Measurements from ENCODE around the gene WDR62. TPM values are rescaled to one million over a fixed set of nuclear protein-coding genes. Genes with fewer than 3 reads are reported as not detected.

Gene WDR62
- total RNA-seq, 6 donors from 2014 or later: 1.00 to 7.6 (median 2.4) TPM

DNA sequence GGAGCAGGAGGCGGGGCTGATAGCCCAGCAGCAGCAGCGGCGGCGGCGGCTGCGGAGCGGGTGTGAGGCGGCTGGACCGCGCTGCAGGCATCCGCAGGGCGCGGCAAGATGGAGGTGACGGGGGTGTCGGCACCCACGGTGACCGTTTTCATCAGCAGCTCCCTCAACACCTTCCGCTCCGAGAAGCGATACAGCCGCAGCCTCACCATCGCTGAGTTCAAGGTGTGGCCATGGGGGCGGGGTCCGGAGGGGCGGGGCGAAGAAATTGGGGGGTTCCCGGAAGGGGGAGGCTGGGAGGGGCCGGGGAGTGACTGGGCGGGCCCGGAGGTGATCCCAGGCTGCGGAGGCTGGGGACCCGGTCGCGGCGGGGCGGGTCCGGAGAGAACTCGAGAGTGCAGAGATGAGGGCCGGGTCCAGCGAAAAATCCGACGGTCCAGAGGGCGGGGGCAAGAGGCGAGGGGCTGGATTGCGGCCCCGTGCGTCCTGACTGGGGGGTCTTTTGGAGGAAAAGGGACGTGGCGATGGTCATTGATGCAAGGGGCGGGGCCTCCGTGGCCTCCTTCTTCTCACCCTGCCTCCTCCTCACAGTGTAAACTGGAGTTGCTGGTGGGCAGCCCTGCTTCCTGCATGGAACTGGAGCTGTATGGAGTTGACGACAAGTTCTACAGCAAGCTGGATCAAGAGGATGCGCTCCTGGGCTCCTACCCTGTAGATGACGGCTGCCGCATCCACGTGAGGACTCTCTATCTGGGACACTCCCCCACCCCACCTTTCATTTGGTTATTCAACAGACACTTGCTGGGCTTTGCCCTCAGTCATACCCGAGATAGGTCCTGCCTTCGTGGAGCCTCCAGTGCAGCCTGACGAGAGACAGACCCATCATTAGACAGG is 61.0 kb downstream of the WDR62 start, which contains the start of gene TBCB:
Gene TBCB (plus strand): TSS at position 16 of the 891 bp plus-strand sequence. CDS start 93 bp downstream, at position 109.
- 5 to 12% methylated on average over 22 to 52 of the region's 59 CpGs for WGBS, 2 donors
- H3K4me3 ChIP-seq: peak within 1 kb of the TSS; percentile 75 to 97 (median 79)
- peaks cover 3 to 73% (median 32%) of the 10 kb centered on the region in 4 donors for H3K36me3 ChIP-seq
- peaks cover 16 to 32% (median 24%) of the 10 kb centered on the region in 4 donors for H3K4me1 ChIP-seq
- peak within 1 kb of the TSS; percentile 81 to 92 (median 90) for H3K27ac ChIP-seq
- ATAC-seq (ENCODE audit: low FRiP score in 2 of 2) (peak; percentile 65 to 81), DNase-seq (peak; percentile 84 to 98)
- peak in 2 of 4 donors; percentile 36 to 58 for TF ChIP-seq POLR2A (IDR thresholded peaks at IDR 0.05)
- no peak for TF ChIP-seq EP300 (IDR thresholded peaks at IDR 0.05)
- TF ChIP-seq, protein P1, sequence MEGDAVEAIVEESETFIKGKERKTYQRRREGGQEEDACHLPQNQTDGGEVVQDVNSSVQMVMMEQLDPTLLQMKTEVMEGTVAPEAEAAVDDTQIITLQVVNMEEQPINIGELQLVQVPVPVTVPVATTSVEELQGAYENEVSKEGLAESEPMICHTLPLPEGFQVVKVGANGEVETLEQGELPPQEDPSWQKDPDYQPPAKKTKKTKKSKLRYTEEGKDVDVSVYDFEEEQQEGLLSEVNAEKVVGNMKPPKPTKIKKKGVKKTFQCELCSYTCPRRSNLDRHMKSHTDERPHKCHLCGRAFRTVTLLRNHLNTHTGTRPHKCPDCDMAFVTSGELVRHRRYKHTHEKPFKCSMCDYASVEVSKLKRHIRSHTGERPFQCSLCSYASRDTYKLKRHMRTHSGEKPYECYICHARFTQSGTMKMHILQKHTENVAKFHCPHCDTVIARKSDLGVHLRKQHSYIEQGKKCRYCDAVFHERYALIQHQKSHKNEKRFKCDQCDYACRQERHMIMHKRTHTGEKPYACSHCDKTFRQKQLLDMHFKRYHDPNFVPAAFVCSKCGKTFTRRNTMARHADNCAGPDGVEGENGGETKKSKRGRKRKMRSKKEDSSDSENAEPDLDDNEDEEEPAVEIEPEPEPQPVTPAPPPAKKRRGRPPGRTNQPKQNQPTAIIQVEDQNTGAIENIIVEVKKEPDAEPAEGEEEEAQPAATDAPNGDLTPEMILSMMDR (IDR thresholded peaks at IDR 0.05): peak in 1 of 6 experiments; percentile 3
- TF ChIP-seq POLR2AphosphoS5 (IDR thresholded peaks at IDR 0.05): peak; percentile 57 to 79
- no peaks in the 10 kb centered on the region for H3K27me3 ChIP-seq
- no peaks in the 10 kb centered on the region for H3K9me3 ChIP-seq

DNA sequence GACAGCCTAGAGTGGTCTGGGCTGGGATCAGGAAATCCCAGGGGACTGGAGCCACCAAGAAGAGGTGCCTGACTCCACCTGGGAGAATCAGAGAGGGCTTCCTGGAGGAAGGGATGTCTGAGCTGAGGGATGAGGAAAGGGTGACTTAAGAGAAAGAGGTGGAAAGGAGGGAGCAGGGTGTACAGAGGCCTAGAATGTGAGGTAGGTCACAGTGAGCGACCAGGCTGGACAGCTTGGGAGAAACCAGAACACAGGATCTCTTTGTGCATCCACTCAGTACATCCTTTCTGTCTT is 61.6 kb downstream of the WDR62 start:
- ATAC-seq (ENCODE audit: low FRiP score in 2 of 2): no peak
- no peaks in the 10 kb centered on the region for H3K27me3 ChIP-seq
- DNase-seq: no peak
- WGBS, 2 donors: 89 to 95% methylated on average over 1 of the region's 1 CpG
- peaks cover 16 to 32% (median 24%) of the 10 kb centered on the region in 4 donors for H3K4me1 ChIP-seq
- peak overlapping the region in 3 of 4 donors; percentile 75 to 80 (median 78) for H3K4me3 ChIP-seq
- TF ChIP-seq POLR2AphosphoS5 (IDR thresholded peaks at IDR 0.05): no peak
- TF ChIP-seq POLR2A (IDR thresholded peaks at IDR 0.05): no peak
- TF ChIP-seq, protein P1 (IDR thresholded peaks at IDR 0.05): no peak
- TF ChIP-seq EP300 (IDR thresholded peaks at IDR 0.05): no peak
- no peaks in the 10 kb centered on the region for H3K9me3 ChIP-seq
- H3K36me3 ChIP-seq: peaks cover 3 to 71% (median 31%) of the 10 kb centered on the region in 4 donors
- peak overlapping the region; percentile 81 to 92 (median 90) for H3K27ac ChIP-seq

DNA sequence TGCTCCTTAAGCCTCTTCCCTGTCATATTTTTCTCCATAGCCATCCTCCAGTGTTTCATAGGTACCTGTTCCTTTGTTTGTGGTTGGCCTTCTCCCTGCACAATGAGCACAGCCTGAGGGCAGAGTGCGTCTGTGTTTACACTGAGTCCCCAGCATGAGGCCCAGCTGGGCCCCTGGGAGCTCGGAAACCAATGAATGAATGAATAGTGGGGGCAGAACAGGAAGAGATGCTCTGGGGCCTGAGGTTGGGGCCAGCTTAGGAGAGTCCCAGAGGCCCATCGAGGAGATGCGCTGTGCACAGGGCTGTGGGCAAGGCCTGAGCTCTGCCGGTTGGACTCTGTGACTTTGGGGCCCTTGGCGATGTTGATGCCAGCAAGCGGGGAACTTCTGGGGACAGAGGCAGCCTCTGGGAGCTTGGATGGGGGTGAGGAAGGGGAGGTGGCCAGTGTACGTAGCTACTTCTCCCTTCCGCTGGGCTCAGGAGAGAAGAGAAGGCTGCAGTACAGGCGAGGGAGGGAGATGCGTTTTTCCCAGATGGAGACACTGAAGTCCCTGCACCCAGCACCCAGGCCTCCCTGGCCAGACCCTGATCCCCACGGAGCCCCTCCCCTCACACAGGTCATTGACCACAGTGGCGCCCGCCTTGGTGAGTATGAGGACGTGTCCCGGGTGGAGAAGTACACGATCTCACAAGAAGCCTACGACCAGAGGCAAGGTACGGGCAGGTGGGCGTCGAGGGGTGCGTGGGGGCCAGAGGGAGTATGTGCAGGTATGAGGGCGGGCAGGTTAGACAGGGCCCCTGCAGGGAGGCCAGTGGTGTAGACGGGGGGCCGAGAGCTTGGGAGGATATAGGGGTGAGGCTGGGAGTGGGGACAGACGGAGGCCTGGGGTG is 65.6 kb downstream of the WDR62 start:
- Histone ChIP-seq H3K9me3 (no peaks in the 10 kb centered on the region), H3K27me3 (no peaks in the 10 kb centered on the region), H3K27ac (no peak overlapping the region), H3K36me3 (peaks cover 4 to 88% (median 45%) of the 10 kb centered on the region in 4 donors), H3K4me3 (no peak overlapping the region), H3K4me1 (peaks cover 7 to 17% (median 14%) of the 10 kb centered on the region in 4 donors)
- ATAC-seq (ENCODE audit: low FRiP score in 2 of 2) (no peak), DNase-seq (peak in 1 of 2 donors; percentile 58)
- TF ChIP-seq POLR2A (IDR thresholded peaks at IDR 0.05): no peak
- no peak for TF ChIP-seq EP300 (IDR thresholded peaks at IDR 0.05)
- TF ChIP-seq, protein P1 (IDR thresholded peaks at IDR 0.05): no peak
- no peak for TF ChIP-seq POLR2AphosphoS5 (IDR thresholded peaks at IDR 0.05)
- 92 to 93% methylated on average over 24 to 26 of the region's 26 CpGs for WGBS, 2 donors

DNA sequence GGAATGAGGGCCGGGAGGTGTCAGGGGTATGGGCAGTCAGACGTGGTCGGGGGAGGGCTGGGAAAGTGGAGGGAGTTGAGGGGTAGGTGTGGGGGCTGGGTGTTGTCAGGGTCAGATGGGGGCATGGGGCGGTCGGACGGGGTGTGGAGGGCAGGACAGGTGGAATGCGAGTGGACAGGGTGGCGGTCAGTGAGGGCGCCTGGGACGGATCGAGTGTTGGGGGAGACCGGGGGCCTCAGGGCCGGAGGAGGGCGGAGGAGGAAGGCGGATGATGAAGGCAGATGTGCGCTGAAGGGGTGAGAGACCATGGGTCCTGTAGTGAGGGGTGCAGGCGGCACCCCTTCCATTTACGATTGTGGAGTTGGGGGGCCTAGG is 66.3 kb downstream of the WDR62 start:
- Histone ChIP-seq H3K36me3 (peaks cover 9 to 94% (median 51%) of the 10 kb centered on the region in 4 donors), H3K4me3 (no peak overlapping the region), H3K27me3 (no peaks in the 10 kb centered on the region), H3K27ac (no peak overlapping the region), H3K9me3 (no peaks in the 10 kb centered on the region), H3K4me1 (peaks cover 4 to 14% (median 11%) of the 10 kb centered on the region in 4 donors)
- TF ChIP-seq EP300 (IDR thresholded peaks at IDR 0.05): no peak
- TF ChIP-seq POLR2AphosphoS5 (IDR thresholded peaks at IDR 0.05): no peak
- TF ChIP-seq POLR2A (IDR thresholded peaks at IDR 0.05): no peak
- TF ChIP-seq, protein P1 (IDR thresholded peaks at IDR 0.05): no peak
- ATAC-seq (ENCODE audit: low FRiP score in 2 of 2): peak in 1 of 2 donors; percentile 7
- 93 to 94% methylated on average over 18 of the region's 18 CpGs for WGBS, 2 donors
- peak in 1 of 2 donors; percentile 57 for DNase-seq
